Liver (tissue), 3 donors: ENCODE measurements around the gene SMCO4.

Source experiments
- ATF3 ChIP-seq: IDR thresholded peaks from 2 replicates; pipeline ENCODE4 v1.6.1; 2016; ENCODE audit warnings: antibody characterized with exemption
- CTCF ChIP-seq: fragments of 150-350 bp; IDR thresholded peaks from 2 replicates; pipeline ENCODE4 v1.5.1; 2017; ENCODE audit warnings: improper control_type of control experiment, low read depth, low read length; ENCODE audit not compliant: missing input control
- EGR1 ChIP-seq, 2 donors: IDR thresholded peaks; 2 replicates each; pipeline ENCODE4 v1.6.1; 2016 to 2018; ENCODE audit warnings: antibody characterized with exemption in 2 of 2, low read depth in 2 of 2
- FOXA1 ChIP-seq: IDR thresholded peaks from 2 replicates; pipeline ENCODE4 v1.6.1; 2016; ENCODE audit warnings: antibody characterized with exemption
- GABPA ChIP-seq, 2 donors: IDR thresholded peaks in 1 of 2; conservative IDR thresholded peaks in 1 of 2; 2 replicates each; pipeline ENCODE4 v1.6.1; 2016; ENCODE audit warnings: antibody characterized with exemption in 2 of 2, mild to moderate bottlenecking in 1 of 2, moderate library complexity in 1 of 2
- JUND ChIP-seq, 2 donors: IDR thresholded peaks; 2 replicates each; pipeline ENCODE4 v1.6.1; 2016; ENCODE audit warnings: antibody characterized with exemption in 2 of 2
- MAX ChIP-seq: IDR thresholded peaks from 2 replicates; pipeline ENCODE4 v1.6.1; 2016; ENCODE audit warnings: antibody characterized with exemption
- RAD21 ChIP-seq, 2 donors: IDR thresholded peaks; 2 replicates each; pipeline ENCODE4 v1.6.1; 2016; ENCODE audit warnings: antibody characterized with exemption in 2 of 2, mild to moderate bottlenecking in 2 of 2
- REST ChIP-seq: IDR thresholded peaks from 2 replicates; pipeline ENCODE4 v1.6.1; 2016; ENCODE audit warnings: antibody characterized with exemption, mild to moderate bottlenecking
- RXRA ChIP-seq, 2 donors: IDR thresholded peaks; 2 replicates each; pipeline ENCODE4 v1.6.1; 2017 to 2018; ENCODE audit warnings: antibody characterized with exemption in 2 of 2, mild to moderate bottlenecking in 1 of 2
- SP1 ChIP-seq: IDR thresholded peaks from 2 replicates; pipeline ENCODE4 v1.6.1; 2018; ENCODE audit warnings: antibody characterized with exemption, mild to moderate bottlenecking
- TAF1 ChIP-seq: conservative IDR thresholded peaks from 2 replicates; pipeline ENCODE4 v1.6.1; 2016; ENCODE audit warnings: antibody characterized with exemption, mild to moderate bottlenecking
- YY1 ChIP-seq: IDR thresholded peaks from 2 replicates; pipeline ENCODE4 v1.6.1; 2016; ENCODE audit warnings: antibody characterized with exemption, mild to moderate bottlenecking
- ZBTB33 ChIP-seq: IDR thresholded peaks from 2 replicates; pipeline ENCODE4 v1.6.1; 2016; ENCODE audit warnings: antibody characterized with exemption
- donor health status: healthy.
- donor health status: healthy.

GRCh38 chr11:93517611-93518010 is 25.6 kb downstream of the SMCO4 start:
- TF ChIP-seq CTCF (no peak), TAF1 (no peak), YY1 (no peak), SP1 (no peak), FOXA1 (no peak), ATF3 (no peak), RAD21 (IDR thresholded peaks at IDR 0.05) (no peak), REST (no peak), JUND (IDR thresholded peaks at IDR 0.05) (no peak), MAX (no peak), GABPA (IDR thresholded peaks at IDR 0.05 in 1 of 2, conservative IDR thresholded peaks at IDR 0.05 in 1 of 2) (no peak), RXRA (IDR thresholded peaks at IDR 0.05) (no peak), EGR1 (IDR thresholded peaks at IDR 0.05; ENCODE audit: low read depth in 2 of 2) (no peak), ZBTB33 (no peak)
